ENCODE results near the gene SS18L1. TPM values are rescaled to one million over a fixed set of nuclear protein-coding genes. Genes with fewer than 3 reads are reported as not detected.
"Not testable (repeated sequence)": the region's sequence is repeated elsewhere in the genome, so short reads cannot be mapped to it uniquely, and the experiment has no call there.

SS18L1 gene
- total RNA-seq, 1 donor, result 8.9 TPM

DNA sequence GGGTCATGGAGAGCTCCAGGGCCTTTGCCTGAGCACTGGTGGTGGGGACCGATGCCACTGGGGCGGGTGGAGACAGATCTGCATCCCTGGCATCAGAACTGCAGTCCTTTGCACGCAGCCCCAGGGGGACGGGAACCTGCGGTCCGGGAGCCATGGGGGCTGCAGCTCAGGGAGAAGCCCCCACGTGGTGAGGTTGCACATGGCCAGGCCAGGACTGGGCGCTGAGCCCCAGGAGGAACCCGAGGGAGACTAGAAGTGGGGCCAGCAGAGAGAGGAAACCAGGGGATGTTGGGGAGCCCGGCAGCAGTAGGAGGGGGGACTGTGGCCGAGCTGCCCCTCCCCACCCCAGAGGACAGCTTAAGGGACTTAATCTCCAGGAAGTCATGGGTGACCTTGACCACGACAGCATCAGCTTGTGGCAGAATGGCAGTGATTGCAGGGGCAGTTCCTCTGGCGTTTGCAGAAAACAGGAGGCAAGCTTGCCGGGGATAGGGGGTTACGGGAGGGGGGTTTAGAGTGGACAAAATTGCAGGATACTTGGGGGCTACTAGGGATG lies 39.3 kb upstream of the SS18L1 start:
- no peak overlapping the region for H3K4me3 ChIP-seq (ENCODE audit: low read depth, low read length)
- TF ChIP-seq, protein P1, sequence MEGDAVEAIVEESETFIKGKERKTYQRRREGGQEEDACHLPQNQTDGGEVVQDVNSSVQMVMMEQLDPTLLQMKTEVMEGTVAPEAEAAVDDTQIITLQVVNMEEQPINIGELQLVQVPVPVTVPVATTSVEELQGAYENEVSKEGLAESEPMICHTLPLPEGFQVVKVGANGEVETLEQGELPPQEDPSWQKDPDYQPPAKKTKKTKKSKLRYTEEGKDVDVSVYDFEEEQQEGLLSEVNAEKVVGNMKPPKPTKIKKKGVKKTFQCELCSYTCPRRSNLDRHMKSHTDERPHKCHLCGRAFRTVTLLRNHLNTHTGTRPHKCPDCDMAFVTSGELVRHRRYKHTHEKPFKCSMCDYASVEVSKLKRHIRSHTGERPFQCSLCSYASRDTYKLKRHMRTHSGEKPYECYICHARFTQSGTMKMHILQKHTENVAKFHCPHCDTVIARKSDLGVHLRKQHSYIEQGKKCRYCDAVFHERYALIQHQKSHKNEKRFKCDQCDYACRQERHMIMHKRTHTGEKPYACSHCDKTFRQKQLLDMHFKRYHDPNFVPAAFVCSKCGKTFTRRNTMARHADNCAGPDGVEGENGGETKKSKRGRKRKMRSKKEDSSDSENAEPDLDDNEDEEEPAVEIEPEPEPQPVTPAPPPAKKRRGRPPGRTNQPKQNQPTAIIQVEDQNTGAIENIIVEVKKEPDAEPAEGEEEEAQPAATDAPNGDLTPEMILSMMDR (IDR thresholded peaks at IDR 0.05; ENCODE audit: insufficient read depth, low read length), result no peak
- DNase-seq (ENCODE audit: low read depth), result no peak

DNA sequence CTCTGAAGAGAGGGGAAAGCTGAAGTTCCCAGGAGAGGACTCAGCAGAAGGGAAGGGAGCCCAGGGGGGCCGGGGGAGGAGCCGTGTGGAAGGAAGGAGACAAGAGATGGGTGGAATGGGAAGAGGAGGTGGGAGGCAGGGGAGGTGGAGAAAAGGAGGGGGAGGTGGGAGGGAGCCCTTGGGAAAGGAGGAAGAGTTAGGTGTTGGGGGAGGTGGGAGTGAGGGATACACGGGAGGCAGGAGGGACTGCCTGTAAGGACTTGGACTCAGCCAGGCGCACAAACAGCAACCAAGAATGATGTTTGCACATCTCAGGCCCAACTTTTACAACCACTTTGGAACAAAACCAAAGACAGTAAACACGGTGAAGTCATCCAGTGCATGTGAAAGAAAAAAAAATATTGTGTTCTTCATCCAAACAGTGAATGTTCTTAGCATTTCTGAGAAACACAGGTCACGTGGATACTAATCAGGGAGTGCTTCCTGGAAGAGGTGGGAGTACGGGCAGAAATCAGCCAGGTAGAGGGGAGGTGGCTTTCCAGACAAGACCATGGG lies 38.7 kb upstream of the SS18L1 start:
- TF ChIP-seq, protein P1 (IDR thresholded peaks at IDR 0.05; ENCODE audit: insufficient read depth, low read length), result no peak
- peak; percentile 10 for DNase-seq (ENCODE audit: low read depth)
- no peak overlapping the region for H3K4me3 ChIP-seq (ENCODE audit: low read depth, low read length)

DNA sequence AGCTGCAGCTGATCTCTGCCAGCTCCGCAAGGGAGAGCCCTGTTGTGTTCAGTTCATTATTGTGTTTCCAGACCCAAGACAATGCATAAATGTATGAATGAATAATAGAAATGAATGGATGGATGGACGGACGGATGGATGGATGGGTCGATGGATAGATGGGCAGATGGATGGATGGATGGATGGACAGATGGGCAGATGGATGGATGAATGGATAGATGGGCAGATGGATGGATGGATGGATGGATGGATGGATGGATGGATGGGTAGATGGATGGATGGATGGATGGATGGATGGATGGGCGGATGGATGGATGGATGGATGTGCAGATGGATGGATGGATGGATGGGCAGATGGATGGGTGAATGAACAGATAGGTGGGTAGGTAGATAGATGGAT lies 38.0 kb upstream of the SS18L1 start:
- TF ChIP-seq, protein P1 (IDR thresholded peaks at IDR 0.05; ENCODE audit: insufficient read depth, low read length), result no peak
- no peak for DNase-seq (ENCODE audit: low read depth)
- no peak overlapping the region for H3K4me3 ChIP-seq (ENCODE audit: low read depth, low read length)

DNA sequence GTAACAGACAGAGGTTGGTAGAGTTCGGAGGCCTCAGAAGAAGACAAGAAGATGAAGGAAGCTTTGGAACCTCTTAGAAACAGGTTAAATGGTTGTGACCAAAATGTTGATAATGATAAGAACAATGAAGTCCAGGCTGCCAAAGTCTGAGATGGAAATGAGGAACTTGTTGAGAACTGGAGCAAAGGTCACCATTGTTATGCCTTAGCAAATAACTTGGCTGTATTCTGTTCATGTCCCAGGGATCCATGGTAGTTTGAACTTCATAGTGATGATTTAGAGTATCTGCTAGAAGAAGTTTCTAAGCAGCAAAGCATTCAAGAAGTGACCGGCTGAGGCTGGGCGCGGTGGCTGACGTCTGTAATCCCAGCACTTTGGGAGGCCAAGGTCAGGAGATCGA lies 32.4 kb upstream of the SS18L1 start:
- TF ChIP-seq, protein P1 (IDR thresholded peaks at IDR 0.05; ENCODE audit: insufficient read depth, low read length), result no peak
- no peak overlapping the region for H3K4me3 ChIP-seq (ENCODE audit: low read depth, low read length)
- no peak for DNase-seq (ENCODE audit: low read depth)

DNA sequence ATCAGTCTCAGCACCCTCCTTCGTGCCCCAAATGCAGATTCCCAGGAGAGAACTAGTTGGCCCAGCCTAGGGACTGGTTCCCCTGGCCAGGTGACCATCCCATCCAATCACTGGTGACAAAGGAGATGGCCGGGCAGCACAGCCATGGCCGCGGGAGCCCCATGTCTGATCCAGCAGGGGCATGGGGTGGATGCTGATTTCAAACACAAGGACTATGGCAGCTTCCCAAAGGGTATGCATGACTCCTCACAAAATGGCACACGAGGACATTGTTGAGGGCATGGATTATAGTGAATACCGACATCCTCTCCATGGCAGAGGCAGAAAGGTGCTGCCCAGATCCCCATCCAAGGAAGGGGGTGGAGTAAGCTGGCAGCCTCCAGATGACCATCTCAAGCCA lies 31.2 kb upstream of the SS18L1 start:
- TF ChIP-seq, protein P1 (IDR thresholded peaks at IDR 0.05; ENCODE audit: insufficient read depth, low read length), result no peak
- H3K4me3 ChIP-seq (ENCODE audit: low read depth, low read length), result no peak overlapping the region
- DNase-seq (ENCODE audit: low read depth), result no peak

DNA sequence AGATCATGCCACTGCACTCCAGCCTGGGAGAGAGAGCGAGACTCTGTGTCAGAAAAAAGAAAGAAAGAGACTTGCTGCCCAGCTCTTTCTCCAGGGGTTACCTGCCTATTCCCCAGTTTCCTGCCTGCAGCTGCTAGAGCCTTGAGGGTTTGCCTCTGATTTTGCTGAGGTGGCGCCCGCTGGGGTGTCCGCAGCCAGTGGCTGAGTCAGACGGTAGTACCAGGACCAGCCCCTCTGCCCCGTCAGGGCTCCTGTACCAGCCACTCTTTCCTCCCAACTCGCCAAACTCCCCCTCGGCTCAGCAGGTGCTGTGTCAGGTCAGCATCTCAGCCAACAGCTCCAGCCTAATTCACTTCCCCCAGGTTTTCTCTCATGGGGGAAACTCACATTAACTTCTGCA lies 28.7 kb upstream of the SS18L1 start:
- DNase-seq (ENCODE audit: low read depth), result no peak
- no peak overlapping the region for H3K4me3 ChIP-seq (ENCODE audit: low read depth, low read length)
- TF ChIP-seq, protein P1 (IDR thresholded peaks at IDR 0.05; ENCODE audit: insufficient read depth, low read length), result no peak

DNA sequence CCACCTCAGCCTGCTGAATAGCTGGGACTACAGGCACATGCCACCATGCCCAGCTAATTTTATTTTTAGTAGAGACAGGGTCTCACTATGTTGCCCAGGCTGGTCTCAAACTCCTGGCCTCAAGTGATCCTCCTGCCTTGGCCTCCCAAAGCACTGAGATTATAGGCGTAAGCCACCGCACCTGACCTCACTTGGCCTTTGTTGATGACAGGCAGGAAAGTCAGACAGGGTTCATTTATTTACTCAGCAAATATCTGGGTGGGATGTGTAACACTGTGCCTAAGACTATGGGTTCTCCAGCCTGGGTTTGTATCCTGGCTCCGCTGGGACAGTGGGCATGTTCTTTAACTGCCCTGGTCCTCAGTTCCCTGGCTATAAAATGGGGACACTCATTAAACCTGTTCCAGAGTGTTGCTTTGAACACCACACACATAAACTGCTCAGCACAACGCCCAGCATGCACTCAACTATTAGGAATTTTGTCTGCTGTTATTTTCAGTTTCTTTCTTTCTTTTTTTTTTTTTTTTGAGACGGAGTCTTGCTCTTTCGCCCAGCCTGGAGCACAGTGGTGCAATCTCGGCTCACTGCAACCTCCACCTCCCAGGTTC lies 27.7 kb upstream of the SS18L1 start:
- DNase-seq (ENCODE audit: low read depth); H3K4me3 ChIP-seq (ENCODE audit: low read depth, low read length): not testable (repeated sequence)

Data from fibroblast of the aortic adventitia (primary cell).